Small intestine (tissue), 7 donors: ENCODE measurements around the gene TMEM179. TPM values are rescaled to one million over a fixed set of nuclear protein-coding genes. Genes with fewer than 3 reads are reported as not detected.

Source experiments
- DNase-seq, 2 donors: peaks; one replicate each; pipeline versions ENCODE4 v3.0.0 to v3.0.0-alpha.2; 2013
- FAIRE-seq: peaks from 2 replicates; lab custom pipeline; 2012; peaks lifted over from hg19 to GRCh38; lab: Jason Lieb, UNC
- H3K27ac ChIP-seq, 3 donors: one replicate each; pipeline ENCODE4 v1.5.1; 2013; ENCODE audit warnings: low read length in 2 of 3, mild to moderate bottlenecking in 2 of 3, control low read depth in 1 of 3, inconsistent platforms in 1 of 3, low read depth in 1 of 3, moderate library complexity in 1 of 3
- H3K27me3 ChIP-seq, 3 donors: one replicate each; pipeline ENCODE4 v1.6.1; 2013; ENCODE audit warnings: low read length in 3 of 3, inconsistent platforms in 1 of 3; ENCODE audit not compliant: control insufficient read depth in 3 of 3, insufficient read depth in 3 of 3
- H3K36me3 ChIP-seq, 3 donors: one replicate each; pipeline ENCODE4 v1.6.1; 2013; ENCODE audit warnings: low read length in 3 of 3, inconsistent platforms in 1 of 3, low read depth in 1 of 3, mild to moderate bottlenecking in 1 of 3, moderate library complexity in 1 of 3; ENCODE audit not compliant: control insufficient read depth in 3 of 3, insufficient read depth in 2 of 3
- H3K4me1 ChIP-seq, 3 donors: one replicate each; pipeline ENCODE4 v1.6.1; 2013; ENCODE audit warnings: low read length in 2 of 3, inconsistent platforms in 1 of 3, low read depth in 1 of 3, mild to moderate bottlenecking in 1 of 3, moderate library complexity in 1 of 3; ENCODE audit not compliant: control insufficient read depth in 3 of 3, insufficient read depth in 2 of 3
- H3K4me3 ChIP-seq, 3 donors: one replicate each; pipeline ENCODE4 v1.5.1; 2013; ENCODE audit warnings: low read length in 3 of 3, control low read depth in 1 of 3, inconsistent platforms in 1 of 3, low read depth in 1 of 3, mild to moderate bottlenecking in 1 of 3, moderate library complexity in 1 of 3
- H3K9me3 ChIP-seq, 2 donors: one replicate each; pipeline ENCODE4 v1.6.1; 2013; ENCODE audit warnings: low read depth in 1 of 2, low read length in 1 of 2; ENCODE audit not compliant: control insufficient read depth in 2 of 2, insufficient read depth in 1 of 2
- WGBS, 3 donors: extraction: QIAGEN DNeasy Blood & Tissue Kit; methylation state at CpG; one replicate each; pipeline ENCODE4 v1.1.7; 2013; 5-methylcytosine and 5-hydroxymethylcytosine counted together
- polyA plus RNA-seq, 4 donors: library from polyadenylated mRNA; stranded (reverse) in 3 of 4; unstranded in 1 of 4; fragments of 200-250 nt in 3 of 4; fragments of 120-200 nt in 1 of 4; gene quantifications; one replicate each; pipeline versions ENCODE4 v1.2.1 to v1.2.3, GENCODE V29; 2013
- donor health status: healthy with polysubstance abuse.
- donor health status: control.
- donor health status: control.
- donor health status: Bipolar disorder and iron deficiency.
- donor health status: healthy.

TMEM179 gene
- polyA plus RNA-seq, 4 donors = 3.0 to 11.2 TPM; not detected in 2

- WGBS, 3 donors = 35 to 60% (median 37%) methylated on average over 12 of the region's 12 CpGs
- no peak for FAIRE-seq
- H3K27me3 ChIP-seq = no peaks in the 10 kb centered on the region
- DNase-seq = peak in 1 of 2 donors; percentile 48
- H3K36me3 ChIP-seq = no peaks in the 10 kb centered on the region
- H3K9me3 ChIP-seq = peaks cover 0 to 2% of the 10 kb centered on the region in 2 donors
- H3K27ac ChIP-seq = peak overlapping the region in 1 of 3 donors; percentile 96
- peaks cover 0 to 87% (median 6%) of the 10 kb centered on the region in 3 donors for H3K4me1 ChIP-seq
- H3K4me3 ChIP-seq = no peak overlapping the region
Observed at GRCh38 chr14:104577426-104577825, 27.1 kb downstream of the TMEM179 start.

- Histone ChIP-seq H3K9me3 (peaks cover 0 to 2% of the 10 kb centered on the region in 2 donors), H3K36me3 (no peaks in the 10 kb centered on the region), H3K27ac (peak overlapping the region; percentile 33 to 96 (median 67)), H3K4me1 (peaks cover 0 to 87% (median 6%) of the 10 kb centered on the region in 3 donors), H3K27me3 (no peaks in the 10 kb centered on the region), H3K4me3 (no peak overlapping the region)
- peak; percentile 84 to 92 for DNase-seq
- FAIRE-seq = no peak
- 8 to 34% (median 30%) methylated on average over 7 to 9 of the region's 9 CpGs for WGBS, 3 donors
Observed at GRCh38 chr14:104576970-104577332, 27.6 kb downstream of the TMEM179 start.

GRCh38 chr14:104576232-104576969, 28.2 kb downstream of the TMEM179 start:
- WGBS, 3 donors = 31 to 52% (median 43%) methylated on average over 16 of the region's 16 CpGs
- H3K36me3 ChIP-seq = no peaks in the 10 kb centered on the region
- H3K27me3 ChIP-seq = no peaks in the 10 kb centered on the region
- peak overlapping the region; percentile 33 to 96 (median 67) for H3K27ac ChIP-seq
- H3K9me3 ChIP-seq = peaks cover 0 to 2% of the 10 kb centered on the region in 2 donors
- H3K4me1 ChIP-seq = peaks cover 0 to 86% (median 6%) of the 10 kb centered on the region in 3 donors
- peak; percentile 35 to 66 for DNase-seq
- H3K4me3 ChIP-seq = no peak overlapping the region
- no peak for FAIRE-seq

GRCh38 chr14:104574978-104575583, 29.5 kb downstream of the TMEM179 start:
- H3K9me3 ChIP-seq = peaks cover 0 to 2% of the 10 kb centered on the region in 2 donors
- peak in 1 of 2 donors; percentile 61 for DNase-seq
- peaks cover 0 to 81% (median 6%) of the 10 kb centered on the region in 3 donors for H3K4me1 ChIP-seq
- peaks cover 0 to under 1% (median 0%) of the 10 kb centered on the region in 3 donors for H3K27me3 ChIP-seq
- no peak overlapping the region for H3K4me3 ChIP-seq
- H3K36me3 ChIP-seq = no peaks in the 10 kb centered on the region
- WGBS, 3 donors = 79 to 88% (median 83%) methylated on average over 31 of the region's 31 CpGs
- H3K27ac ChIP-seq = peak overlapping the region in 1 of 3 donors; percentile 96
- no peak for FAIRE-seq

- Histone ChIP-seq H3K4me3 (no peak overlapping the region), H3K27me3 (peaks cover 0 to 3% (median 1%) of the 10 kb centered on the region in 3 donors), H3K27ac (peak overlapping the region in 1 of 3 donors; percentile 96), H3K9me3 (peaks cover 0 to 2% of the 10 kb centered on the region in 2 donors), H3K36me3 (no peaks in the 10 kb centered on the region), H3K4me1 (peaks cover 0 to 76% (median 6%) of the 10 kb centered on the region in 3 donors)
- FAIRE-seq (no peak), DNase-seq (peak in 1 of 2 donors; percentile 76)
- WGBS, 3 donors = 39 to 62% (median 60%) methylated on average over 14 of the region's 14 CpGs
Observed at GRCh38 chr14:104574536-104574935, 30.0 kb downstream of the TMEM179 start.

GRCh38 chr14:104573930-104574329, 30.6 kb downstream of the TMEM179 start:
- Histone ChIP-seq H3K36me3 (no peaks in the 10 kb centered on the region), H3K27me3 (peaks cover 0 to 3% (median 1%) of the 10 kb centered on the region in 3 donors), H3K9me3 (peaks cover 0 to 2% of the 10 kb centered on the region in 2 donors), H3K4me1 (peaks cover 0 to 72% (median 4%) of the 10 kb centered on the region in 3 donors), H3K27ac (peak overlapping the region in 1 of 3 donors; percentile 96), H3K4me3 (no peak overlapping the region)
- FAIRE-seq (no peak), DNase-seq (peak in 1 of 2 donors; percentile 87)
- WGBS, 3 donors = 16 to 42% (median 33%) methylated on average over 9 of the region's 9 CpGs

GRCh38 chr14:104572668-104573067, 31.9 kb downstream of the TMEM179 start:
- Histone ChIP-seq H3K4me1 (peaks cover 0 to 60% (median 3%) of the 10 kb centered on the region in 3 donors), H3K27me3 (peaks cover 0 to 5% (median 3%) of the 10 kb centered on the region in 3 donors), H3K27ac (no peak overlapping the region), H3K9me3 (peaks cover 0 to 2% of the 10 kb centered on the region in 2 donors), H3K4me3 (no peak overlapping the region), H3K36me3 (no peaks in the 10 kb centered on the region)
- FAIRE-seq (no peak), DNase-seq (no peak)
- 81 to 91% (median 86%) methylated on average over 7 of the region's 7 CpGs for WGBS, 3 donors

- Histone ChIP-seq H3K36me3 (no peaks in the 10 kb centered on the region), H3K27me3 (peaks cover 0 to 5% (median 3%) of the 10 kb centered on the region in 3 donors), H3K4me1 (peaks cover 0 to 54% (median 0%) of the 10 kb centered on the region in 3 donors), H3K9me3 (peaks cover 0 to 2% of the 10 kb centered on the region in 2 donors), H3K4me3 (no peak overlapping the region), H3K27ac (no peak overlapping the region)
- DNase-seq (no peak), FAIRE-seq (no peak)
- 63 to 83% (median 80%) methylated on average over 9 to 11 of the region's 11 CpGs for WGBS, 3 donors
Observed at GRCh38 chr14:104572024-104572626, 32.4 kb downstream of the TMEM179 start.
